Astrocyte (in vitro differentiated cells and primary cell): ENCODE results near the gene AMDHD2. TPM values are rescaled to one million over a fixed set of nuclear protein-coding genes. Genes with fewer than 3 reads are reported as not detected.

ENCODE experiments used
- DNase-seq: peaks from one replicate; pipeline ENCODE4 v3.0.0-alpha.2; 2010; ENCODE audit warnings: low read depth
- FAIRE-seq: peaks from 2 replicates; lab custom pipeline; 2011; peaks lifted over from hg19 to GRCh38; lab: Jason Lieb, UNC
- H2AFZ ChIP-seq: 2 replicates; pipeline ENCODE4 v1.6.0; 2012; ENCODE audit warnings: low read depth, low read length, inconsistent platforms
- H3K27ac ChIP-seq: 2 replicates; pipeline ENCODE4 v1.5.1; 2011; ENCODE audit warnings: low read depth, low read length, inconsistent platforms
- H3K27me3 ChIP-seq: 2 replicates; pipeline ENCODE4 v1.6.0; 2011; ENCODE audit warnings: low read length, inconsistent platforms; ENCODE audit not compliant: insufficient read depth
- H3K36me3 ChIP-seq: 2 replicates; pipeline ENCODE4 v1.5.1; 2011; ENCODE audit warnings: low read length, inconsistent platforms; ENCODE audit not compliant: insufficient read depth
- H3K4me1 ChIP-seq: 2 replicates; pipeline ENCODE4 v1.5.1; 2011; ENCODE audit warnings: low read length, inconsistent platforms; ENCODE audit not compliant: insufficient read depth
- H3K4me2 ChIP-seq: 2 replicates; pipeline ENCODE4 v1.6.0; 2012; ENCODE audit warnings: low read length, inconsistent platforms
- H3K4me3 ChIP-seq: 2 replicates; pipeline ENCODE4 v1.5.1; 2011; ENCODE audit warnings: low read depth, mild to moderate bottlenecking, low read length, inconsistent platforms; ENCODE audit not compliant: insufficient read depth
- H3K79me2 ChIP-seq: 2 replicates; pipeline ENCODE4 v1.6.0; 2012; ENCODE audit warnings: mild to moderate bottlenecking, low read length, inconsistent platforms; ENCODE audit not compliant: insufficient read depth
- H3K9ac ChIP-seq: 2 replicates; pipeline ENCODE4 v1.6.0; 2012; ENCODE audit warnings: mild to moderate bottlenecking, low read length, inconsistent platforms
- H3K9me3 ChIP-seq: 2 replicates; pipeline ENCODE4 v1.5.1; 2012; ENCODE audit warnings: low read depth, mild to moderate bottlenecking, low read length, inconsistent platforms; ENCODE audit not compliant: insufficient read depth
- H4K20me1 ChIP-seq: 2 replicates; pipeline ENCODE4 v1.6.0; 2012; ENCODE audit warnings: low read length, inconsistent platforms; ENCODE audit not compliant: insufficient read depth
- H3K27ac Mint-ChIP-seq: one replicate; pipeline ENCODE4 v1.8.0; 2021; ENCODE audit warnings: mild to moderate bottlenecking, mixed read lengths; ENCODE audit not compliant: unreplicated experiment
- H3K27me3 Mint-ChIP-seq: one replicate; pipeline ENCODE4 v1.8.0; 2021; ENCODE audit warnings: low read depth, mixed read lengths; ENCODE audit not compliant: unreplicated experiment
- H3K36me3 Mint-ChIP-seq: one replicate; pipeline ENCODE4 v1.8.0; 2021; ENCODE audit warnings: low read depth, mixed read lengths; ENCODE audit not compliant: unreplicated experiment
- H3K4me1 Mint-ChIP-seq: one replicate; pipeline ENCODE4 v1.8.0; 2021; ENCODE audit warnings: low read depth, mixed read lengths; ENCODE audit not compliant: unreplicated experiment
- H3K4me3 Mint-ChIP-seq: one replicate; pipeline ENCODE4 v1.8.0; 2021; ENCODE audit warnings: mild to moderate bottlenecking, moderate library complexity, mixed read lengths; ENCODE audit not compliant: unreplicated experiment
- H3K9me3 Mint-ChIP-seq: one replicate; pipeline ENCODE4 v1.8.0; 2021; ENCODE audit warnings: mild to moderate bottlenecking, mixed read lengths; ENCODE audit not compliant: unreplicated experiment
- EZH2 ChIP-seq: IDR thresholded peaks from 2 replicates; pipeline ENCODE4 v1.6.1; 2012; ENCODE audit warnings: mild to moderate bottlenecking, low read length, inconsistent platforms; ENCODE audit not compliant: insufficient read depth
- total RNA-seq: library from RNA; stranded (reverse); gene quantifications from 2 replicates; pipeline ENCODE4 v1.2.1, GENCODE V29; 2021
- TF ChIP-seq, protein P1 (sequence below): IDR thresholded peaks from 2 replicates; pipeline ENCODE4 v1.5.1; 2011; ENCODE audit warnings: low read depth, mild to moderate bottlenecking, inconsistent platforms, low read length, moderate library complexity; ENCODE audit not compliant: insufficient read depth

Gene AMDHD2
- total RNA-seq, 1 donor from 2014 or later, result 32.3 TPM

DNA sequence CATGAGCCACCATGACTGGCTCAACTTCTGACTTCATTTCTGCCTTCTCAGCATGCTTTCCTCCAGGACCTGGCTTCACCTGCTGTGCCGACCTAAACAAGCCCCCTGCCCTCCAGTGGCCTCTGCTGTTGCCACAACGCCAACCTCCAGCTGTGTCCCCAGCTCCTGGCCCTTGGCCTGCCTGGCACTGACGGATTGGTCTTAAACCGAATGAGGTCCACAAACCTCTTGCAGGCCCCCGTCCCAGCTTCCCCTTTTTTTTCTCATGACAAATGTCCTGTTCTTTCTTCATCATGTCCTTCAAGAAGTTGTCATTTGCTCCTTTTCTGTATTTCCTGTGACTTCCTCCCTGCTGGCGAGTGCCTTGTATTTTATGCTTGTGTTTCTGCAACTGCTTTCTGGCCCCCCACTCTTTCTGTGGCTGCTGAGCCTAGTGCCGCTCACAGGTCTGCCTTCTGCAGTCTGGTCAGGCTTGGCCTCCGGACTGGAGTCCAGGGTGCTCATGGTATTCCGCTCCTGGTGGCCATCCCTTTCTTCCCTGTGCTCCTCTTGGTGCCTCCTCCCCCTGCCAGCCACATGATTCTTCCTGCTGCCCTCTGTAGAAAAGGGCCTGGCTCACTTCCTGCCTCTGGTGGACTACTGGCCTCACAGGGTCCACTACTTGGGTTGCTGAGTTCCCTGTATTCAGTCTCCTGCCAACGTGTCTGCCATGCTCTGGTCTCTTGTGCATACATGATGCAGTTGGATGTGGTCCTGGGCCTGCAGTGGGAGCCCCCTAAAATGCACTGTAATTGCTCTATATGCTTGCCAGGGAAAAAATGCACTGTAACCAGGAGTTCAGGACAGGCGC lies 3.6 kb upstream of the AMDHD2 start:
- peaks cover 66% of the 10 kb centered on the region for H3K79me2 ChIP-seq
- H3K4me3 ChIP-seq, result no peak overlapping the region
- TF ChIP-seq, protein P1, sequence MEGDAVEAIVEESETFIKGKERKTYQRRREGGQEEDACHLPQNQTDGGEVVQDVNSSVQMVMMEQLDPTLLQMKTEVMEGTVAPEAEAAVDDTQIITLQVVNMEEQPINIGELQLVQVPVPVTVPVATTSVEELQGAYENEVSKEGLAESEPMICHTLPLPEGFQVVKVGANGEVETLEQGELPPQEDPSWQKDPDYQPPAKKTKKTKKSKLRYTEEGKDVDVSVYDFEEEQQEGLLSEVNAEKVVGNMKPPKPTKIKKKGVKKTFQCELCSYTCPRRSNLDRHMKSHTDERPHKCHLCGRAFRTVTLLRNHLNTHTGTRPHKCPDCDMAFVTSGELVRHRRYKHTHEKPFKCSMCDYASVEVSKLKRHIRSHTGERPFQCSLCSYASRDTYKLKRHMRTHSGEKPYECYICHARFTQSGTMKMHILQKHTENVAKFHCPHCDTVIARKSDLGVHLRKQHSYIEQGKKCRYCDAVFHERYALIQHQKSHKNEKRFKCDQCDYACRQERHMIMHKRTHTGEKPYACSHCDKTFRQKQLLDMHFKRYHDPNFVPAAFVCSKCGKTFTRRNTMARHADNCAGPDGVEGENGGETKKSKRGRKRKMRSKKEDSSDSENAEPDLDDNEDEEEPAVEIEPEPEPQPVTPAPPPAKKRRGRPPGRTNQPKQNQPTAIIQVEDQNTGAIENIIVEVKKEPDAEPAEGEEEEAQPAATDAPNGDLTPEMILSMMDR, result no peak
- TF ChIP-seq EZH2, result no peak
- H2AFZ ChIP-seq, result no peak overlapping the region
- Mint-ChIP-seq H3K36me3 (peaks cover 10% of the 10 kb centered on the region), H3K27ac (peak overlapping the region; percentile 73), H3K9me3 (no peaks in the 10 kb centered on the region), H3K4me1 (peaks cover 40% of the 10 kb centered on the region), H3K27me3 (no peaks in the 10 kb centered on the region), H3K4me3 (peak overlapping the region; percentile 97)
- no peak overlapping the region for H3K27ac ChIP-seq
- H3K9ac ChIP-seq, result peak overlapping the region; percentile 18
- no peak for FAIRE-seq
- H3K36me3 ChIP-seq, result peaks cover 2% of the 10 kb centered on the region
- peaks cover 64% of the 10 kb centered on the region for H4K20me1 ChIP-seq
- no peaks in the 10 kb centered on the region for H3K27me3 ChIP-seq
- H3K4me1 ChIP-seq, result peaks cover 46% of the 10 kb centered on the region
- peak overlapping the region; percentile 99 for H3K4me2 ChIP-seq
- no peak for DNase-seq
- no peaks in the 10 kb centered on the region for H3K9me3 ChIP-seq

GRCh38 chr16:2517954-2518605 lies 2.1 kb upstream of the AMDHD2 start:
- H3K4me1 ChIP-seq, result peaks cover 43% of the 10 kb centered on the region
- peak overlapping the region; percentile 58 for H3K27ac Mint-ChIP-seq
- H3K36me3 ChIP-seq, result peaks cover 4% of the 10 kb centered on the region
- H3K4me3 Mint-ChIP-seq, result peak overlapping the region; percentile 40
- H4K20me1 ChIP-seq, result peaks cover 65% of the 10 kb centered on the region
- H3K79me2 ChIP-seq, result peaks cover 73% of the 10 kb centered on the region
- H3K4me3 ChIP-seq, result no peak overlapping the region
- TF ChIP-seq EZH2, result no peak
- TF ChIP-seq, protein P1, result no peak
- H3K27ac ChIP-seq, result no peak overlapping the region
- no peak overlapping the region for H2AFZ ChIP-seq
- H3K9ac ChIP-seq, result peak overlapping the region; percentile 23
- no peak overlapping the region for H3K4me2 ChIP-seq
- H3K9me3 ChIP-seq, result no peaks in the 10 kb centered on the region
- FAIRE-seq, result no peak
- H3K36me3 Mint-ChIP-seq, result peaks cover 8% of the 10 kb centered on the region
- no peaks in the 10 kb centered on the region for H3K27me3 Mint-ChIP-seq
- peaks cover 38% of the 10 kb centered on the region for H3K4me1 Mint-ChIP-seq
- DNase-seq, result no peak
- H3K27me3 ChIP-seq, result no peaks in the 10 kb centered on the region
- H3K9me3 Mint-ChIP-seq, result no peaks in the 10 kb centered on the region
